Measurements from ENCODE around the gene OR52W1.

Gene OR52W1, protein sequence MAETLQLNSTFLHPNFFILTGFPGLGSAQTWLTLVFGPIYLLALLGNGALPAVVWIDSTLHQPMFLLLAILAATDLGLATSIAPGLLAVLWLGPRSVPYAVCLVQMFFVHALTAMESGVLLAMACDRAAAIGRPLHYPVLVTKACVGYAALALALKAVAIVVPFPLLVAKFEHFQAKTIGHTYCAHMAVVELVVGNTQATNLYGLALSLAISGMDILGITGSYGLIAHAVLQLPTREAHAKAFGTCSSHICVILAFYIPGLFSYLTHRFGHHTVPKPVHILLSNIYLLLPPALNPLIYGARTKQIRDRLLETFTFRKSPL

GRCh38 chr11:6199174-6199810 lies at the start of gene OR52W1:
Gene OR52W1, plus strand, starts transcription at chr11:6199224. Its CDS starts 0 bp downstream, at chr11:6199224.
- no peak for DNase-seq (ENCODE audit: low spot score)

DNA sequence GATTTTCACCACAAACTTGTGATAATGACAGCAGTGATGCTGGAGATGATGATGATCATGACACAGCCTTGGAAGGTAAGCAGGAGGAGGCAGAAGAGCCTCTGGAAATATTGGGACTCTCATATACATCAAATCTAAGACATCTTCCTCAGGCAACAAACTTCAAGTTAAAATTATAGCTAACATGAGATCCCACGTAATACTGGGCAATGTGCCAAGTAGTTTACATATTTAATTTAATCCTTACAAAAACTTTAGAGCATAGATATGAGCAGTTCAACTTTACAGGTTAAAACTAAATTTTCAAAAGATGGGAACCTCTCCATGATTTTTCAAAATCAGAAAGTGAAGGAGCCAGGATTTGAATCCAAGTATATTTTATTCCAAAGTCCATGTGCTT lies 47.9 kb upstream of the OR52W1 start:
- DNase-seq (ENCODE audit: low spot score), result no peak

DNA sequence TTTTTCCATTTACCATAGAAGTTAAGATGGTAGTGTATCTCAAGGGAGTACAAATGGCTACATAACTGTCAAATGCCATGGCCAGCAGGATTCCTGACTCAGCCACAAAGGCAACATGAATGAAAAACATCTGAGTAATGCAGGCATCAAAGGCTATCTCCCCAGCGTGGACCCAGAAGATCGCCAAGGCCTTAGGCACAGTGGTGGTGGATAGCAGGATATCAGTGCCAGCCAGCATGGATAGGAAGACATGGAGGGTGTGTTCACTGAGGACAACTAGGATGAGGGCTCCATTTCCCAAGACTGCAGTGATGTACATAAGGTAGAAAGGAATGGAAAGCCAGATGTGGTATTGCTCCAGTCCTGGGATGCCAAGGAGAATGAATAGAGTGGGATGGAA lies 46.9 kb upstream of the OR52W1 start:
- no peak for DNase-seq (ENCODE audit: low spot score)

DNA sequence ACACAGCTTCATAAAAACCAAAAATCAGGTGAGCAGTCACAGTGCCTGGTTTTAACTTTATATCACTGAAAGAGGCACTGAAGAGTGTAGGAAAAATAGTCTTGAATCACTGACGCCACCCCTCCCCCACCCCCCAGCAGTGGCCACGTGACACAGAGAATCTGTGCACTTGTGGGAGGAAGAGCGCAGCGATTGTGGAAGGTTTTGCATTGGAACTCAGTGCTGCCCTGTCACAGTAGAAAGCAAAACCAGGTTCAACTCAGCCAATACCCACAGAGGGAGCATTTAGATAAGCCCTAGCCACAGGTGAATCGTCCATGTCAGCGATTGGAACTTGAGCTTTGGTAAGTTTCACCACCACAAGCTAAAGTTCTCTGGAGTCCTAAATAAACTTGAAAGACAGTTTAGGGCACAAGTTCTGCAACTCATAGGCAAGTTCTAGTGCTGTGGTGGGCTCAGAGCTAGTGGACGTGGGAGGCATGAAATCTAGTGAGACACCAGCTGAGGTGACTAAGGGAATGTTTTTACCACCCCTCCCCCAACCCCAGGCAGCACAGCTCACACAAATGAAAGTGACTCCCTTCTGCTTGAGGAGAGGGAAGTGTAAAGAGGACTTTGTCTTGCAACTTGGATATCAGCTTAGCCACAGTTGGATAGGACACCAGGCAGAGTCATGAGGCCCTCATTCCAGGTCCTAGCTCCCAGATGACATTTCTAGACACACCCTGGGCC lies 42.2 kb upstream of the OR52W1 start:
- DNase-seq (ENCODE audit: low spot score), result no peak

DNA sequence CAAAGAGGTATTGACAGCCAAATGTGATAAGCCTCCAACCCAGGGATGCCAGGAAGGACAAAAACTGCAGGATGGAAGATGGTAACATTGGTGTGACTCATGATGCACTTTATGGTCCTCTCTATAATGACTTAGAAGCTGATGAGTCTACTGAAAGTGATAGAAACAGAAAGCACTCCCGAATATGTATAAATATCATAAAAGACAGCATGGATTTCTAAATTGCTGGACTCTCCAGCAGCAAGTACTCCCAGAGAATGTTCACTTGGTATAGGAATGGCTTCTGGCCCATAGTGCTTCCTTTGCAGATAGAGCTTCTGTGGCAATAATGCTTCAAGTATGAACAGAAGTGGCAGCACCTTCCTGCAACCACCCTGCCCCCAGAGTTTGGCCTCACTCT lies 28.8 kb upstream of the OR52W1 start, which contains the start of gene OR52B2:
Gene OR52B2 (minus strand): TSS at position 101 of the 400 bp plus-strand sequence. CDS start 0 bp downstream, at position 101.
- no peak for DNase-seq (ENCODE audit: low spot score)

- no peak for DNase-seq (ENCODE audit: low spot score)
These were observed 23.6 kb upstream of the OR52W1 start for GRCh38 chr11:6175440-6175839.

GRCh38 chr11:6191742-6192141 lies 7.3 kb upstream of the OR52W1 start:
- DNase-seq (ENCODE audit: low spot score), result no peak

GRCh38 chr11:6194065-6194581 lies 4.9 kb upstream of the OR52W1 start:
- DNase-seq (ENCODE audit: low spot score), result no peak

- DNase-seq (ENCODE audit: low spot score), result no peak
These were observed 2.6 kb upstream of the OR52W1 start for GRCh38 chr11:6196396-6196795.

DNA sequence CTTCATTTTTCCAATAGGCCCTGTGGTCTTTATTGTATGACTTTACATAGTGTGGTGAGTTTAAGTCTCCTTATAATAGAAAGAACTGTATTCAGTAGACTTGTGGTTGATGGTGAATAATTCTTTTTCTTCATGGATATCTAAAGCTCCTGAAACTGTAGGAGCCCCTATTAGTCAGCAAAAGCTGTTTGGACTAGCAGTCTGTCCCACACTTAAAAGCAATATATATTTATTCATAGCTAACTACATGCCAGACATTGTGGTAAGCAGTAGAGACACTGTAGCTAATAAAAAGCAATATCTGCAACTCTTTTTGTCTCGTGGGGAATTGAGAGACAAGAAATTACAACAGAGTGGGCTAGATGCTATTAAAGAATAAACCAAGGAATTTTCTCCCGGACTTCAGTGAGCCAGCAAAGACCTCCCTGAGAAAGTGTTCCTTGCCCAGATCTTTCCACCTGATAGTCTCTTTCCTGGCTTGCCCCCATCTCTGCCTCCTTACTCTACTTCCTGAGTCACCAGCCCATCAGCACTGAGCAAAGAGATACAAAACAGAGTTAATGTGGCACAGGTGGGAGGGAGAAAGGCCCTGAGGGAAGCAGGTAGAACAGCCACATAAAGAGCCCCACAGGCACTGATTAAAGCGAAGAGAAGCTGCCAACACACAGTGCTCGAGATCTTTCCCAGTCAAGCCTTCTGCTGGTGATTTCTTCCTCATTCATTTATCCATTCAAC lies 1.4 kb upstream of the OR52W1 start:
- no peak for DNase-seq (ENCODE audit: low spot score)

DNA sequence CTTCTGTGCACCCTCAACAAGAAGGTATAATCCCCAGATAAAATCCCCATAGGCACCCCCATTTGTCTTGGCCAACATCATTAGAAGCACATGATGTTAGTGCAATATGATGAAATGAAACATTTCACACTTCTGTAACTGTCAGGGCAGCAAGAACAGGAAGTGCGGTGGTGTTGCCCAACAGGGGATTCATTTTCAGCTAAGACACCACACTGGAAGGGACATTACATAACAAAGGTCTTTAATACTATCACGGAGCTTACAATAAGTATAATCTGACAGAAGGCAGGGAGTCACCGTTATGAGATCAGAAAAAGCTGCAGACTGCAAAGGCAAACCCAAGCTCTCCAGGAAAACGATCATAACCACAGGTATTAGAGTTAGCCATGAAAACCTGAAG lies 2.0 kb downstream of the OR52W1 start:
- DNase-seq (ENCODE audit: low spot score), result no peak

DNA sequence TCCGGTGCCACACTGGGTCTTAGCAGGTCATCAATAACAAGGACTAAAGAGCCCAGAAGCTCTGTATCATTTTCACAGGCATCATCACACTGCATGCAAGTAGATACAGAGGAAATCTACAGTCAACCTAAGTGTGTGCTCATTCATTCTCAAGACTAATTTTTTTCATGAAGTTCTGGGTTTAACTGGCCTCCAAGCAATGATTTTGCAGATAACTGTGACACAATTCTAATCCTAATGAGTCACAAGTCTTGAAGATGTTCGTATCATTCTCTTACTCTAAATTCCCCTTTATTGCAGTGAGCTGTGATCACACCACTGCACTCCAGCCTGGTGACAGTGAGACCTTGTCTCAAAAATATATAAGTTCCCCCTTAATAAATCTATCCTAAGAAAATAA lies 2.5 kb downstream of the OR52W1 start:
- peak; percentile 33 for DNase-seq (ENCODE audit: low spot score)

DNA sequence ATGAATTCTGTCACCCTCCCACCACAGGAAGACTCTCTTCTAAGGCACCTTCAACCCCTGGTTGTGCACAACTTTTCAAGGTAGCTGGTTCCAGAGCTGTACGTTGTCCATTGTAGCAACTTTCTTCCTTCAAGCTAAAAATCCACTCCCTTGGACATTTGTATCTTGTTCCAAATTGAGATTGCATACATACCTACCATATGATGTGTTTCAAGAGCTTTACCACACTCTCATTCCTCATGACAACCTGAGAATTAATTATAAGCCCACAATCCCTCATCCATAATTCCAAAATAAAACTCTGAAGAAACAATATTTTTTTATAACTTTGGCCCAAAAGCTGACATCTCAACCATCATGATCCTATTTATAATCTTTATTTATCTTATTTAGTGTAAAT lies 3.0 kb downstream of the OR52W1 start:
- DNase-seq (ENCODE audit: low spot score), result peak; percentile 18

DNA sequence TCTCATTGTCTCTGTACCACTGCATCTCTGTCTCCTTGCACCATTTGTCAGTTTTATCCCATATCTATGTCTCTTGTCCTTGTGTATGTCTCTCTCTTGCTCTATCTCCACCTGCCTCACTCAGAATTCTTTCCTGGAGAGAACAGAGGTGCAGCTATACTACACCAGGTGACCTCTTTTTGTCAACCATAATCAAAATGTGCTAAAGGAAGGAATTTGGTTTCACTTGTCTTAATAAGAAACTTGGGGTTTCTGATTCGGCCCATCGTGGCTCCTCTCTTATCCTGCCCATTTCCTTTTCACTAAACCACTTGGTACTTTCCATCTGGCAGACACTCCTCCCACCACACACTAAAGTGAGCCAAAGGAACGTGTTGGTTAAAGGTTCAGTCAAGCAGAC lies 4.3 kb downstream of the OR52W1 start:
- DNase-seq (ENCODE audit: low spot score), result no peak

DNA sequence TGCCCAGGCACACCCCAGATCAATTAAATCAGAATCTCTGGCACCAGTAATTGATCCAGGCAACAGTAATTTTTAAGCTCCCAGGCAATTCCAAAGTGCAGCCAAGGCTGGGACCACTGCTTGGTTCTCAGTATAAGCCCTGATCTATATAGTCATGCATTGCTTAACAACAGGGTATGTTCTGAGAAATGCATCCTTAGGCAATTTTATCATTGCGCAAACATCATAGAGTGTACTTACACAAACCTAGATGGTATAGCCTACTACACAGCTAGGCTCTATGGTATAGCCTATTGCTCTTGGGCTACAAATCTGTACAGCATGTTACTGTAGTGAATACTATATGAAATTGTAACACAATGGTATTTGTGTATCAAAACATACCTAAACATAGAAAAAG lies 5.7 kb downstream of the OR52W1 start:
- no peak for DNase-seq (ENCODE audit: low spot score)

- DNase-seq (ENCODE audit: low spot score), result no peak
These were observed 6.3 kb downstream of the OR52W1 start, which contains the start of gene C11orf42 for GRCh38 chr11:6205366-6205765. Gene C11orf42, plus strand, starts transcription at chr11:6205557. Its CDS starts 59 bp downstream, at chr11:6205616.

GRCh38 chr11:6206456-6207180 lies 7.6 kb downstream of the OR52W1 start:
- no peak for DNase-seq (ENCODE audit: low spot score)

DNA sequence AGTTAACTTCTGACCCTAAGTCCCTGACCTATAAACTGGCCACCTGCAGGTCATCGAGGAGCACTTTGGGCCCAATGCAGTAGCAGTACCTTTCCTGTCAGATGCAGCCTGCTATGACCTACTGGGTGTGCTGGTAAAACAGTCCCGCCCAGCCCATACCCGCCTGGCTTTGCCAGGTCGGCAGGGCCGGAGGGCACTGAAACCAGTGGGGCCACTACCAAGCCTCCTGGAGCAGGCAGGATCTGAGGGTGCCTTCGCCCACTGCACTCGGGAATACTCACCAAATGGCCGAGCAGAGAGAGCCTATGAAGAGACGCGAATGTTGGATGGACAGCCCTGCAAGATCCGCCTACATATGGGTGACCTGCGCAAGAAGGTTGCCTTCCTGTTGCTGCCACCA lies 10.8 kb downstream of the OR52W1 start:
- DNase-seq (ENCODE audit: low spot score), result no peak

- DNase-seq (ENCODE audit: low spot score), result peak; percentile 62
These were observed 11.4 kb downstream of the OR52W1 start for GRCh38 chr11:6210274-6210955.

DNA sequence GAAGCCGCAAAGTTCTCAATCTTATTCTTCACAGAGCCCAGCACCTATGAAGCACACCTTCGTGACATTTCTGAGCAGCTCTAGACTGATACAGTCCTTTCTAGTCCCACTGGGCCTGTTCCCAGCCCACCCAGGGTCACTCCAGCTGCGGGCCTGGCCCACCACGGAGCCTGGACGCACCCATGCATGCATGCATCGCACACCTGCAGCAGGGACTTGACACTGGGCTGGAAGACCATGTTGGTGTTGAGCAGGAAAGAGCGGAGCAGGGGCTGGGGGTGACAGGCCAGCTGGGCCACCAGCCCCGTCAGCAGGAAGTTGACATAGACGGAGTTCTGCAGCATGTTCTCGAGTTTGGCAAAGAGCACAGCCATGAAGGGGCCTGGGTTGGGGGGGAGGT lies 15.5 kb downstream of the OR52W1 start:
- no peak for DNase-seq (ENCODE audit: low spot score)

DNA sequence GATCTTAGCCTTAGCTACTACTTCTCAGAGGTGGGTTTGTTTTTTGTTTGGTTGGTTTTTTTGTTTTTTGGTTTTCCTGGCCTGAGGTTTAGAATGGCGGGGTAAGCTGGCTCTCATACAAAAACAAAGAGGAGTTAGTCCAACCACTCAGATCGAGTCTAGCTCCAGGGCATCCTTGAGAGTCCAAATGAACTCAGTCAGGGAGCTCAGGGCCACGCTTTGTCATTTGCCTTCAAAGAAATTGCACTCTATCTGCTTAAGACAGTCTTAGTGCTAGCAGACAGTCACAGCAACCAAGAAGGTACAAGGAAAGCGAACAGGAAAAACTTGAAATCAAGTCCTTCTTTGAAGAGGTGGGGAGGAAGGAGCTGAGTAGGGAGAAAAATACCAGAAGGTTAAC lies 17.5 kb downstream of the OR52W1 start:
- DNase-seq (ENCODE audit: low spot score), result no peak

All from AG08395 (cell line).